HepG2 (cell line): ENCODE results near the gene PGM3. TPM values are rescaled to one million over a fixed set of nuclear protein-coding genes. Genes with fewer than 3 reads are reported as not detected.
A peak's percentile ranks its signal among the peaks of the same experiment; 100 is the strongest.

Source experiments
- DNMT3B ChIP-seq: conservative IDR thresholded peaks from 2 replicates; pipeline ENCODE4 v1.6.1; 2016; ENCODE audit warnings: missing biosample characterization, control low read depth
- HIC2 ChIP-seq: sonication (generic); formaldehyde crosslinking; IDR thresholded peaks from 2 replicates; pipeline ENCODE4 v1.9.0; 2022; ENCODE audit warnings: low read depth, missing genetic modification reagents
- HOXA5 ChIP-seq: sonication (generic); formaldehyde crosslinking; IDR thresholded peaks from 2 replicates; pipeline ENCODE4 v1.4.0; 2020; ENCODE audit warnings: missing genetic modification reagents
- ONECUT2 ChIP-seq: sonication (generic); formaldehyde crosslinking; IDR thresholded peaks from 2 replicates; pipeline ENCODE4 v1.4.0; 2020; ENCODE audit warnings: missing genetic modification reagents
- RFX5 ChIP-seq: IDR thresholded peaks from 2 replicates; pipeline ENCODE4 v1.6.1; 2011; ENCODE audit warnings: low read depth, low read length, improper control_type of control experiment
- RFXANK ChIP-seq: IDR thresholded peaks from 2 replicates; pipeline ENCODE4 v1.6.1; 2016
- SP140L ChIP-seq: sonication (generic); formaldehyde crosslinking; IDR thresholded peaks from 2 replicates; pipeline ENCODE4 v1.4.0; 2020; ENCODE audit warnings: missing genetic modification reagents, borderline replicate concordance
- TBL1XR1 ChIP-seq: fragments of 150-350 bp; IDR thresholded peaks from 2 replicates; pipeline ENCODE4 v1.6.1; 2014; ENCODE audit warnings: borderline replicate concordance, low read length; ENCODE audit not compliant: partially characterized antibody
- ZFP36L2 ChIP-seq: sonication (generic); formaldehyde crosslinking; IDR thresholded peaks from 2 replicates; pipeline ENCODE4 v1.4.0; 2020; ENCODE audit warnings: missing genetic modification reagents
- ZNF12 ChIP-seq: sonication (generic); formaldehyde crosslinking; IDR thresholded peaks from 2 replicates; pipeline ENCODE4 v1.5.0; 2020; ENCODE audit warnings: missing genetic modification reagents
- ZNF382 ChIP-seq: sonication (generic); formaldehyde crosslinking; IDR thresholded peaks from 2 replicates; pipeline ENCODE4 v1.5.0; 2020; ENCODE audit warnings: missing genetic modification reagents, mild to moderate bottlenecking, borderline replicate concordance
- ZNF510 ChIP-seq: sonication (generic); formaldehyde crosslinking; IDR thresholded peaks from 2 replicates; pipeline ENCODE4 v1.4.0; 2020; ENCODE audit warnings: low read depth, mild to moderate bottlenecking, missing genetic modification reagents
- ZNF543 ChIP-seq: sonication (generic); formaldehyde crosslinking; IDR thresholded peaks from 2 replicates; pipeline ENCODE4 v1.4.0; 2020; ENCODE audit warnings: mild to moderate bottlenecking, missing genetic modification reagents
- ZNF605 ChIP-seq: sonication (generic); formaldehyde crosslinking; IDR thresholded peaks from 2 replicates; pipeline ENCODE4 v1.8.0; 2022; ENCODE audit warnings: mild to moderate bottlenecking, missing genetic modification reagents
- ZNF616 ChIP-seq: sonication (generic); formaldehyde crosslinking; IDR thresholded peaks from 2 replicates; pipeline ENCODE4 v1.5.0; 2020; ENCODE audit warnings: low read depth, mild to moderate bottlenecking, missing genetic modification reagents
- ZSCAN22 ChIP-seq: sonication (generic); formaldehyde crosslinking; IDR thresholded peaks from 2 replicates; pipeline ENCODE4 v1.4.0; 2020; ENCODE audit warnings: mild to moderate bottlenecking, missing genetic modification reagents
- polyA plus RNA-seq, 8 experiments: library from polyadenylated mRNA; depleted of rRNA in 3 of 8; stranded (reverse) in 7 of 8; unstranded in 1 of 8; fragments of >200 nt; fragmentation: Illumina TruSeq in 4 of 8; extraction: Trizol in 4 of 8; gene quantifications; 2 replicates each; pipeline versions ENCODE4 v1.2.1 to v1.2.3, GENCODE V29; 2011 to 2016; ENCODE audit warnings: low read depth in 4 of 8, missing spikeins in 1 of 8, mixed read lengths in 1 of 8; ENCODE audit not compliant: insufficient read depth in 1 of 8
- total RNA-seq, 5 experiments: library from RNA; depleted of rRNA; stranded (reverse); fragments of >200 nt; fragmentation: Illumina TruSeq; extraction: Trizol; gene quantifications; 2 replicates each; pipeline ENCODE4 v1.2.3, GENCODE V29; 2016; ENCODE audit warnings: low read depth in 1 of 5
- TF ChIP-seq, protein P1 (sequence below): IDR thresholded peaks from 2 replicates; pipeline ENCODE4 v1.6.1; 2016
- TF ChIP-seq, protein P2 (sequence below): sonication (generic); formaldehyde crosslinking; IDR thresholded peaks from 2 replicates; pipeline ENCODE4 v1.5.1; 2020; ENCODE audit warnings: missing genetic modification reagents, mild to moderate bottlenecking, borderline replicate concordance
- TF ChIP-seq, protein P3 (sequence below): sonication (generic); formaldehyde crosslinking; IDR thresholded peaks from 2 replicates; pipeline ENCODE4 v1.4.0; 2020; ENCODE audit warnings: missing genetic modification reagents, low read depth, mild to moderate bottlenecking, borderline replicate concordance
- TF ChIP-seq, protein P4 (sequence below): IDR thresholded peaks from 2 replicates; pipeline ENCODE4 v1.6.1; 2012; ENCODE audit warnings: low read length, improper control_type of control experiment

Gene PGM3
- total and polyA plus RNA-seq, 2 of the 13 experiments (the other 11 are each of a cell fraction or from before 2014, with no cell fraction given), result 72.5 to 163 TPM

DNA sequence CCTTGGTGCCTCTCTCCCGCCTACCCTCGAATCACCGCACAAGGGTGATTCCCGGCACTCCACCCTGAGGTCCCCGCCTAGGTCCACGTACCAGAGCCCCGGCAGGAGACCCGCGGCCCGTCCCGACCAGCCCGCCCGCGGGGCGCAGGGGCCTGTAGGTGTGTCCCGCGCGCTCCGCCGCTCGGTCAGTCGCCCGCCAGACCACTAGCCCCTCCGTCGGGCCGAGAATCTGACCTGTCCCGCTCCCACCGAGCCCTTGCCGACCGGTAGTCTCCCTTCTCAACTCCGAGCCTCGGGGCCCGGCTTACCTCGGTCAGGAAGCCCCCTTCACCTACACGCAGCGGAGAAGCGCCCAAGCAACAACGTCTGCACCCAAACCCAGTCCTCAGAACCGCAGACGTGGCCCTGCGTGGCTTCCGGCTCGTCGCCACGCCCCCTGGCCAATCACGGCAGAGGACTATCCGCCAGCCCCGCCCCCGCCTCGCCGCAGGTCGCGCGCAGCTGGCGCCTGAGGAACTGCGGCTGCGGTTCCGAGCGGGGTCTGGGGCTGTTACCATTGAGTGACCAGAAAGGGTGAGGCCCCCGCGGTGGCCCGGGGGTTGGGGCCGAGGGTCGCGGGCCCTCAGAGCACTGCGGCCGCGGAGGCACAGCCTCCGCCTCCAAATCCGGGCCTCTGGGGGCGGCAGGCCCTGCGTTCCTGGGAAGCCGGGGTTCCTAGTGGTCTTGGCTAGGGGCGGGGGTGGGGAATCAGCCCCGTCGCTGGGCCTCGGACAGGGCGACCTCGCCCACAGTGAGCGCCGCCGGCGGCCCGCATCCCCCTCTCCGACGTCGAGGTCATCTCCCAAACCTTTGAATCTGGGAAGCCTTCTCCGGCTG lies at the start of gene PGM3, which contains the start of gene RWDD2A (continued):
- TF ChIP-seq DNMT3B (CRISPR knock-in tag), result no peak
- TF ChIP-seq ZNF12, result no peak
- TF ChIP-seq, protein P1, sequence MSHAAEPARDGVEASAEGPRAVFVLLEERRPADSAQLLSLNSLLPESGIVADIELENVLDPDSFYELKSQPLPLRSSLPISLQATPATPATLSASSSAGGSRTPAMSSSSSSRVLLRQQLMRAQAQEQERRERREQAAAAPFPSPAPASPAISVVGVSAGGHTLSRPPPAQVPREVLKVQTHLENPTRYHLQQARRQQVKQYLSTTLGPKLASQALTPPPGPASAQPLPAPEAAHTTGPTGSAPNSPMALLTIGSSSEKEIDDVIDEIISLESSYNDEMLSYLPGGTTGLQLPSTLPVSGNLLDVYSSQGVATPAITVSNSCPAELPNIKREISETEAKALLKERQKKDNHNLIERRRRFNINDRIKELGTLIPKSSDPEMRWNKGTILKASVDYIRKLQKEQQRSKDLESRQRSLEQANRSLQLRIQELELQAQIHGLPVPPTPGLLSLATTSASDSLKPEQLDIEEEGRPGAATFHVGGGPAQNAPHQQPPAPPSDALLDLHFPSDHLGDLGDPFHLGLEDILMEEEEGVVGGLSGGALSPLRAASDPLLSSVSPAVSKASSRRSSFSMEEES, result peak; percentile 42; the same call in 1 of the 2 replicates
- TF ChIP-seq RFXANK, result no peak
- TF ChIP-seq ZFP36L2 (CRISPR knock-in tag), result no peak; the same call in 1 of the 2 replicates
- TF ChIP-seq, protein P2, sequence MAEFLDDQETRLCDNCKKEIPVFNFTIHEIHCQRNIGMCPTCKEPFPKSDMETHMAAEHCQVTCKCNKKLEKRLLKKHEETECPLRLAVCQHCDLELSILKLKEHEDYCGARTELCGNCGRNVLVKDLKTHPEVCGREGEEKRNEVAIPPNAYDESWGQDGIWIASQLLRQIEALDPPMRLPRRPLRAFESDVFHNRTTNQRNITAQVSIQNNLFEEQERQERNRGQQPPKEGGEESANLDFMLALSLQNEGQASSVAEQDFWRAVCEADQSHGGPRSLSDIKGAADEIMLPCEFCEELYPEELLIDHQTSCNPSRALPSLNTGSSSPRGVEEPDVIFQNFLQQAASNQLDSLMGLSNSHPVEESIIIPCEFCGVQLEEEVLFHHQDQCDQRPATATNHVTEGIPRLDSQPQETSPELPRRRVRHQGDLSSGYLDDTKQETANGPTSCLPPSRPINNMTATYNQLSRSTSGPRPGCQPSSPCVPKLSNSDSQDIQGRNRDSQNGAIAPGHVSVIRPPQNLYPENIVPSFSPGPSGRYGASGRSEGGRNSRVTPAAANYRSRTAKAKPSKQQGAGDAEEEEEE (CRISPR knock-in tag), result no peak
- TF ChIP-seq ZNF510 (CRISPR knock-in tag), result no peak
- TF ChIP-seq ONECUT2, result no peak; the same call in 1 of the 2 replicates
- TF ChIP-seq HIC2 (CRISPR knock-in tag), result no peak
- TF ChIP-seq, protein P3, sequence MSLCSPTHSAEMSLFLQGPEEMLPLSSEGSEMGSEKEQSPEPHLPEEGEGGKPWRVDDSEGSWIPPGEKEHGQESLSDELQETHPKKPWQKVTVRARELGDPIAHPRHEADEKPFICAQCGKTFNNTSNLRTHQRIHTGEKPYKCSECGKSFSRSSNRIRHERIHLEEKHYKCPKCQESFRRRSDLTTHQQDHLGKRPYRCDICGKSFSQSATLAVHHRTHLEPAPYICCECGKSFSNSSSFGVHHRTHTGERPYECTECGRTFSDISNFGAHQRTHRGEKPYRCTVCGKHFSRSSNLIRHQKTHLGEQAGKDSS (CRISPR knock-in tag), result no peak; the same call in 1 of the 2 replicates
- no peak for TF ChIP-seq ZNF382 (CRISPR knock-in tag)
- TF ChIP-seq, protein P4, sequence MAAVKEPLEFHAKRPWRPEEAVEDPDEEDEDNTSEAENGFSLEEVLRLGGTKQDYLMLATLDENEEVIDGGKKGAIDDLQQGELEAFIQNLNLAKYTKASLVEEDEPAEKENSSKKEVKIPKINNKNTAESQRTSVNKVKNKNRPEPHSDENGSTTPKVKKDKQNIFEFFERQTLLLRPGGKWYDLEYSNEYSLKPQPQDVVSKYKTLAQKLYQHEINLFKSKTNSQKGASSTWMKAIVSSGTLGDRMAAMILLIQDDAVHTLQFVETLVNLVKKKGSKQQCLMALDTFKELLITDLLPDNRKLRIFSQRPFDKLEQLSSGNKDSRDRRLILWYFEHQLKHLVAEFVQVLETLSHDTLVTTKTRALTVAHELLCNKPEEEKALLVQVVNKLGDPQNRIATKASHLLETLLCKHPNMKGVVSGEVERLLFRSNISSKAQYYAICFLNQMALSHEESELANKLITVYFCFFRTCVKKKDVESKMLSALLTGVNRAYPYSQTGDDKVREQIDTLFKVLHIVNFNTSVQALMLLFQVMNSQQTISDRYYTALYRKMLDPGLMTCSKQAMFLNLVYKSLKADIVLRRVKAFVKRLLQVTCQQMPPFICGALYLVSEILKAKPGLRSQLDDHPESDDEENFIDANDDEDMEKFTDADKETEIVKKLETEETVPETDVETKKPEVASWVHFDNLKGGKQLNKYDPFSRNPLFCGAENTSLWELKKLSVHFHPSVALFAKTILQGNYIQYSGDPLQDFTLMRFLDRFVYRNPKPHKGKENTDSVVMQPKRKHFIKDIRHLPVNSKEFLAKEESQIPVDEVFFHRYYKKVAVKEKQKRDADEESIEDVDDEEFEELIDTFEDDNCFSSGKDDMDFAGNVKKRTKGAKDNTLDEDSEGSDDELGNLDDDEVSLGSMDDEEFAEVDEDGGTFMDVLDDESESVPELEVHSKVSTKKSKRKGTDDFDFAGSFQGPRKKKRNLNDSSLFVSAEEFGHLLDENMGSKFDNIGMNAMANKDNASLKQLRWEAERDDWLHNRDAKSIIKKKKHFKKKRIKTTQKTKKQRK, result no peak
- no peak for TF ChIP-seq TBL1XR1
- 0 out of 2 replicates have a peak, but pooled peaks have one; percentile 53 for TF ChIP-seq ZNF605 (CRISPR knock-in tag)
- TF ChIP-seq HOXA5 (CRISPR knock-in tag), result peak; percentile 83
- TF ChIP-seq ZNF616 (CRISPR knock-in tag), result peak; percentile 74; the same call in 1 of the 2 replicates
- TF ChIP-seq ZSCAN22 (CRISPR knock-in tag), result no peak
- peak; percentile 72; the same call in 1 of the 2 replicates for TF ChIP-seq ZNF543 (CRISPR knock-in tag)
- no peak for TF ChIP-seq SP140L
- no peak for TF ChIP-seq RFX5
